Stimulated activated CD4-positive, alpha-beta T cell treated with anti-CD3 and anti-CD28 coated beads, Interleukin-1b, Interleukin-23, amount 100 ng/mL, for 4 hours (primary cell): Measurements from ENCODE around the gene DDX24.

Experiments
- DNase-seq, 2 donors: peaks; one replicate each; pipeline ENCODE4 v3.0.0-alpha.2; 2020; ENCODE audit warnings: low read depth in 2 of 2

The DDX24 gene

DNA sequence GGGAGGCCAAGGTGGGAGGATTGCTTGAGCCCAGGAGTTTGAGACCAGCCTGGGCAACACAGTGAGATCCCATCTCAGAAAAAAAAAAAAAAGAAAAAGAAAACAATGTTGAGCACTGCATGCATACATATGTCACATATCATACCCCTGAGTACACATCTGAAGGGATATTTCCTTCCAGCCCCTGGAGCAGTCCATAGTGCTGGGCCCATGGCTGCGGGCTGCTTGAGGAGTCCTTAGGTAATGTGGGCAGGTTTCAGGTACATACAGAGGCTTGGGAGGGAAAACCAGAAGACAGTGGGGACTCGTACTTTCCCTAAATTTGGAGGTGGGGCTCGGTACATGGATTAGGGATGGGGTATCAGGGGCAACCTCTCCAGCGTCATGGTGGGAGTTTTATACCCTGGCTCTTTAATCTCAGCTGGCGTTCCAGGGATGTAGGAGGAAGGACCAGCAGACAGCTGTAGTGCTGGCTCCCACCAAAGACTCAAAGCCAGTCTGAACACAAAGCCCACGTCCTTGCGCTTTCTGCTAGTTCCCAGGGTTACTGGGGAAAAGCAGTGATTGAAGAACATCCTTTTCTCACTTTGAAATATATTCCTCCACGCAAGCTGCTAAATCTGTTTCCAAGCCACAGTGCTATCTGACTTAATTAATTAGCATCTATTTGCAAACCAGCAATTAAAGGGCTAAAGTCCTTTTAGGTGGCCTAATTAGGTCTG, 49.7 kb downstream of the DDX24 start:
- DNase-seq: no peak

GRCh38 chr14:94030571-94030970, 50.4 kb downstream of the DDX24 start:
- DNase-seq: no peak

DNA sequence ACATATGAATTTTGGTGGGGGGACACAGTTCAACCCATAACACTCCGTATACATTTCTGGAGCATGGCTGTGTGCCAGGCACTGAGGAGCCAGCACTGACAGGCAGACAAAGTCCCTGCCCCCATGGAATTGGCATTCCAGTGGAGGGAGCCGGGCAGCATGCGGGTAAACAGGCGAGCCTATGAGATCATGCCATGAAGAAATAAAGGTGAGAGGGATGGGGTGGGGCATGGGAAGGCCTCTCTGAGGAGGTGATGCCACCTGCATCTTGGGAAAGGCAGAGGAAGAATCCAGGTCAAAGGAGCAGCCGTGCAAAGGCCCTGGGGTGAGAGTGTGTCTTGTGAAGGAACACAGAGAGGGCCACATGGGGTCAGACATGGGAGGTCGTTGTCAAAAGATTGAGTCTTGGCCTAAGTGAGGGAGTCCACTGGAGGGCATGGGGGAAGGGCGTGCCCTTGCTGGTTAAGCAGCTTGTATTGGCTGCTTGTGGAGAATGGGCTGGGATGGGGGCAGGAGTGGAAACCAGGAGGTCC, 51.3 kb downstream of the DDX24 start:
- no peak for DNase-seq

- DNase-seq: no peak
Observed at GRCh38 chr14:94029265-94029664, 51.7 kb downstream of the DDX24 start.

- DNase-seq: peak in 1 of 2 donors; percentile 15
Observed at GRCh38 chr14:94028450-94028826, 52.6 kb downstream of the DDX24 start.

DNA sequence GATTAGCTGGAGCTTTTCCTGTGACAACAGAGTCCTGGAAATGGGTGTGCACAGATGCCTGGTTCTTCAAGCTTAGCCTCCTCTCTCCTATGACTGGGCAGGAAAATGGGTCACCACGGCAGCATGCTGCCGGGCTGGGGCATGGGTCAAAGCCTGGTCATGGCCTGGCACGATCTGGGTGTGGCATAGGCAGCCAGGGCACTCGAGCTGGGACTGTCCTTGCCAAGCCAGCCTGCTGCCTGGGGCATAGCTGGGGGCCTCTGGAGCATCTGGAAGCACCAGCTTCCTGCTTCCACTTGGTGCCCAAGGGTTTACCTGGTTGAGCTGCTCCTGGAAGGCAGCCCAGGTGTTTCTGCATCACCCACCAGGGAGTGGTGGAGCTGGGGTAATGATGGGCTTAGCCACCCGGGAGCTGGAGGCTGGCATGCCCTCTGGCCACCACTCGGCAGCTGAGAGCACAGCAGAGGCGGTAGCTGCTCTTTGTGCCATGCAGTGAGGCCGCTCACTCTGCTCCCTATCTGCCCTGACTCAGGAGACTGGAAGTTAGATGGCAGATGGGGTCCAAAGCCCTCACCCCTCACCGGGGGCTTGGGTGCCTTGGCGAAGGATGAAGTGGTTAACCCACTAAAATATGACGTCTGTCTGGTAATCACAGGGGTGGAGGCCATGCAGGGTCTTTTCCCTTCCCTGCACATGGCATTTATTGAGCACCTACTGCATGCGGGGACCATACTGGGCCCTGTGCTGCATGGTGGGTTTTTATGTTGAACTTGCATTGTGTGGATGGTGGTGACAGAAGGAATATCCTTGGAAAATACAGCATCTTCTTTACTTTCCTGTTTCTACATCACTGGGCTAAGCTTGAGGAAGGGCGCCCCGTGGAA, 53.2 kb downstream of the DDX24 start:
- DNase-seq: no peak

DNA sequence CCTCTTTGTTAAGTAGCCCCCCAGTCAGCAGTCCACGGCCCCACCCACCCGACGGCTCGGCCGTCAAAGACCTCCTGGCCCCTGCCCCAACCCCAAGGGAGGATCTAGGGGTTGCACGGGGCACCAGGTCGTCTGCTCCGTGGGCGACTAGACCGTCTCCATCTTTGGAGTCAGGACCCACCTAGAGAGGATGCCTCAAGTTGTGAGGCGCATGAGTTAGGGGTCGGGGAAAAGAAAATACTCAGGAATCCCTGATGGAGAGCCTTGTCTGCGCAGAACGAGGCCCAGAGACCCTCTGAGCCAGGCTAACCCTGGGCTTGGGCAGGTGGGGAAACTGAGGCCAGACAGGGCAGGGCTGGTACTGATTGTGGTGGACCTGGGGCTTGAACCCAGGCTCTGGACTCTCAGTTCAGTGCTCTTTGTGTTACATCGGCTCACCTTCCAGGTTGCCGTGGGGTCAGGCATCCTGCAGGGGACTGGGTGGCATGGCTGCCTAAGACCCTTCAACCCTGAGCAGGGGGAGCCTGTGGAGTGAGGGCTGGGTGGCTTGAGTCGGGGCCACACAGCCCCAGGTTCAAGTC, 54.0 kb downstream of the DDX24 start:
- no peak for DNase-seq

DNA sequence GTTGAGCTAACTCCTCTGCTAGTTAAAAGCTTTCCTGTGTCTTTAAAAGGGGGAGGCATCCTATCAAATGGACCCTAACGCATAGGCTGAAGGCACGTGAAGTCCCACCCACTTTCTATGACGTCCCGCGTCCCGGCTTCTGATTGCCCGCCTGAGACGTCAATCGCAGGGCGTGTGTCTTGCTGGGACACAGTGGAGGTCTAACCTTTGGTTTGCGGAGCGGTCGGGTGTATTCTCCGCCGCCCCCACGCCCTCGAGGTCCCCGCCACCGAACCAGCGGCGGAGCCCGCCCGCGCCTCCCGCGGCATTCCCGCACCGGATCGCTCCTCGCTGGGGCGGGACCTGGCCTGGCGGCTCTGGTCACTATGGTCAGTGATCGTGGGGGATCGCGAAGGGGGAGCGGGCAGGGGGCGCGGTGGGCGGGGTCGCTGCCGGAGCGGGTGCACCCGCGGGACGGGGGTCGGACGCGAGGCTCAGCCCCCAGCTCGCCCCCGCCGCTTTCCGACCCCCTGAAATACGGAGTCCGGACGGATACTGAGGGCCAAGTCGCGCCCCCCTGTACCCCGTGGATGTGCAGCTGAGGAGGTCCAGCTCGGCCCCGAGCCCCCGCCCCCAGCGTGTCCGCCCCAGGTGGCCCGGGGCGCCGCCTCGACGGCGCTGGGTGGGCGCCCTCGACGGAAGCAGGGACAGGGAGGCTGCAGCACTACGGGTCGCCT, 54.7 kb downstream of the DDX24 start, which contains the start of gene OTUB2:
TSS of gene OTUB2 (plus strand) at position 168 of the 716 bp plus-strand sequence. CDS start at position 366, 198 bp downstream.
- DNase-seq: peak; percentile 93

DNA sequence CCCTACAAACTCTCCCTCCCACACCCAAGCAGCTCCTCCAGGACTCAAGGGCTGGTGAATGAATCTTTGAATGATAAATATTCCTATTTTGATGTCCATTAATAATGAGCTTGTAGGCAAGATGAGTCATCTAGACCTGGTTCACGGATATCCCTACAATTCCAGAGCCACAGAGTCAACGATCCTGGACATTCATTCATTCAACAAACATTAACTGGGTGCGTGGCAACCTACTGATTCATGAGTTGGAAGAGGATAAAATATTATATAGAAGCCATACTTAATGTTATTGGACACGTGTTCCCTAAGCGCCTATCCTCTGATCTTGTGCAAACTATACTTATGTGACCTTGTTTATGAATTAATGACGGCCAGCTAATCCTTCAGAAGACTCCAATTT, 55.3 kb downstream of the DDX24 start:
- no peak for DNase-seq

DNA sequence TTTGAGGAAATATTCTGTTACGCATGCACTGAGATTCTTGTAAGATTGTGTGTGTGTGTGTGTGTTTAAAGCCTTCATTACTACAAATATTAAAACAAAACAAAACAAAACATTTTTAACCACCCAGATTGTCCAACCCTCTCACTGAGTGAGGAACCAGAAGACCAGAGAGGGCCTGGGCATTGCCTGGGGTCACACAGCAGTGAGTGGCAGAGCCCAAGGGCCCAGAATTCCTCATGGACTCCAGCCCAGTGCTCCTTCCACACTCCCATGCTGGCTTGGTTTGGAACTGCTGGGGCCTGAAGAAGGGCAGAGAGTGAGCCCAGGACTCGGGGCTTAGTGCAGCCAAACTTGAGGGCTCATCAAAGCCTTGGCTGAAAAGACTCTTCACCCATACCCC, 56.5 kb downstream of the DDX24 start:
- no peak for DNase-seq

- DNase-seq: no peak
Observed at GRCh38 chr14:94022532-94023411, 58.2 kb downstream of the DDX24 start.

- no peak for DNase-seq
Observed at GRCh38 chr14:94021416-94022157, 59.4 kb downstream of the DDX24 start.

DNA sequence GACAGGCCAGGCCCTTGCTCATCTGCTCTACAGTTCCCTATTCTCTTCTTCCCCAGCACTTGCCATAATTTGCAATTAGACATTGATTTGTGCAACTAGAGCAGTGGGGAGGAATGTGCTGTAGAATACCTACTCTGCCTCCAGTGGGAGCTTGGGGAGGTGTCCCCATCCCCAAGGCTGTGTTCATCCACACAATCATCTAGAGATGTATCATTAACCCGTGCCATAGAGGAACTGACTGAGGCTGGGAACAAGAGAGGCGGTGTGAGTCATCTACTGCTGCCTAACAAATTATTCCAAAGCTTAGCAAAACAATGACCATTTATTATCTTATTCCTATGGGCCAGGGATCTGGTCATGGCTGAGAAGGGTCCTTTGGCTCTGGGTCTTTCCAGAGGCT, 60.0 kb downstream of the DDX24 start:
- DNase-seq: no peak

DNA sequence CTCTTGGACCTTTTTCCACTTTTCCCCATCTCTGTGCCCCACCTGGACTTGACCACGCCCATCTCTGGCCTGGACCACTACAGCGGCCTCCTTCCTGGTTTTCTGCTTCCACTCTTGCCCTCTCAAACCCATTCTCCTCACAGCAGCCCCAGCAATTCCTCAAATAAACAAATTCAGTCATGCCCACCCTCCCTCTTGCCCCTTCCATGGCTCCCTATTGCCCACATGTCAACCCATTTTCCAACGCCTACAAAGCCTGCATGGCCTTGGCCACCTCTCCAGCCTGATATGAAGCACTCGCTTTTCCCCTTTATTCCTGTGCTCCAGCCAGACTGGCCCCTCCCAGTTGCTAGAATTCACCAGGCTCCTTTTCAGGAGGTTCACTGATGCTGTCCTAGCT, 60.7 kb downstream of the DDX24 start:
- no peak for DNase-seq

- no peak for DNase-seq
Observed at GRCh38 chr14:94019329-94019728, 61.7 kb downstream of the DDX24 start.

DNA sequence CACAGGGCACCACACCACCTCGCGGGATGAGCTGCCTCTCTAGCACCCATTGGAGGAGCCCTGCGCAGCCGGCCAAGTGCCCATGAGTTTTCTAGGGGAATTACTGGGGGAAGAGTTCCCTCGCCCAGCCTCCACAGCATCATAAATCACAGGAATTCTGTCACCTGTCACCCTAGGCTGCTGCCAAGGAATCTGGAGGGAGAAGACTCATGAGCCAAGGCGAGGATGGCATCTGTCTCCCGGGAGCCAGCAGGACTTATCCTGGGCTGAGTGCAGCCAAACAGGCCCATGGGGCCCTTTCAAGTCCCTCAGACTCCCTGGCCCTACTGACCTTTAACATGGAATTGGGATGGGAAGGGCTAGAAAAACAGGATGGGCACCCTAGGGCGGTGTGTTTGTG, 62.7 kb downstream of the DDX24 start:
- no peak for DNase-seq

GRCh38 chr14:94016446-94016976, 64.5 kb downstream of the DDX24 start:
- no peak for DNase-seq

GRCh38 chr14:94015223-94015622, 65.8 kb downstream of the DDX24 start:
- no peak for DNase-seq

- no peak for DNase-seq
Observed at GRCh38 chr14:94014382-94014781, 66.6 kb downstream of the DDX24 start.

DNA sequence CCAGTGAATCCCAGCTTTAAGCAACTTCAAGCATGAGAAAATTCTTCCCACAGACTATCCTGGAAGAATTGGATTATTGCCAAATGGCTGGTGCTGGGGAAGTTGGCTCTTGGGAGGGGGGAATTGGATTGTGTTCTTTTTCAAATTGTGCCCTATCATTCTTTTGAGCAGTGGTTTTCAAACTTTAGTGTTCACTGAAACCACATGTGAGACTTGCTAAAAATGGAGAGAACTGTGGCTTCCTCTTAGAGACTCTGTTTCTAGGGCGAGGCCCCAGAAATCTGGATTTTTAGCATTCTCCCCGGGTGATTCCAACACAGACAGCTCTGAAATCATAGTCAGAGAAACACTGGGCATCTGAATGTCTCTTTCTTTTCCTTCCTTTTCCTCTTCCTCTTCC, 69.2 kb downstream of the DDX24 start:
- DNase-seq: no peak
